ENCODE measurements around the gene TSSK2. TPM values are rescaled to one million over a fixed set of nuclear protein-coding genes. Genes with fewer than 3 reads are reported as not detected.

The TSSK2 gene
- total RNA-seq, 1 donor from 2014 or later: not detected

DNA sequence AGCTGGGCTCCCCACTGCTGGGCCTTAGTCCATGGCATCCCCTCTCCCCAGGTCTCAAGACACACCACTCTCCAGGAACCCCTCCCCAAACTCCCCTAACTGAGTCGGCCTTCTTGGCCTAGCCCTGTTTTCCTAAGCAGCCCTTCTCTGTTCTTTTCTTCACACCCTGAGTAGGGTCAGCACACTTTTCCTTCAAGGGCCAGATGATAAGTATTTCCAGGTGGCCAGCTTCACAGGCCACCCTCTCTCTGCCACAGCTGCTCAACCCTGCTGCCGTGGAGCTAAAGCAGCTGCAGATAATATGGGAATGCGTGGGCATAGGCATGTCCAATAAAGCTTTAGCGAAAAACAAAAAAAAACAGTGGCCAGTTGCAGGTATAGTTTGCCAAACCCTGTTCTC, 33.0 kb upstream of the TSSK2 start:
- no peaks in the 10 kb centered on the region for H3K36me3 ChIP-seq (ENCODE audit: insufficient read depth, low read length)
- FAIRE-seq: no peak
- Mint-ChIP-seq H3K27ac (ENCODE audit: unreplicated experiment) (no peak overlapping the region), H3K36me3 (ENCODE audit: low read depth, unreplicated experiment) (peaks cover 4% of the 10 kb centered on the region), H3K27me3 (ENCODE audit: low read depth, unreplicated experiment) (no peaks in the 10 kb centered on the region), H3K4me1 (ENCODE audit: low read depth, unreplicated experiment) (peaks cover 6% of the 10 kb centered on the region), H3K9me3 (ENCODE audit: unreplicated experiment) (no peaks in the 10 kb centered on the region), H3K4me3 (ENCODE audit: unreplicated experiment) (peak overlapping the region; percentile 37)
- no peak overlapping the region for H3K27ac ChIP-seq (ENCODE audit: low read depth, low read length)
- H2AFZ ChIP-seq (ENCODE audit: low read depth, low read length): no peak overlapping the region
- no peaks in the 10 kb centered on the region for H3K27me3 ChIP-seq (ENCODE audit: insufficient read depth, low read length)
- no peaks in the 10 kb centered on the region for H3K9me3 ChIP-seq (ENCODE audit: insufficient read depth, low read depth, low read length)
- H3K4me3 ChIP-seq (ENCODE audit: insufficient read depth, low read depth, low read length): no peak overlapping the region
- no peak overlapping the region for H3K4me2 ChIP-seq (ENCODE audit: low read length)
- H3K4me1 ChIP-seq (ENCODE audit: insufficient read depth, low read length): no peaks in the 10 kb centered on the region
- TF ChIP-seq EZH2 (IDR thresholded peaks at IDR 0.05; ENCODE audit: insufficient read depth, low read length): no peak
- TF ChIP-seq, protein P1, sequence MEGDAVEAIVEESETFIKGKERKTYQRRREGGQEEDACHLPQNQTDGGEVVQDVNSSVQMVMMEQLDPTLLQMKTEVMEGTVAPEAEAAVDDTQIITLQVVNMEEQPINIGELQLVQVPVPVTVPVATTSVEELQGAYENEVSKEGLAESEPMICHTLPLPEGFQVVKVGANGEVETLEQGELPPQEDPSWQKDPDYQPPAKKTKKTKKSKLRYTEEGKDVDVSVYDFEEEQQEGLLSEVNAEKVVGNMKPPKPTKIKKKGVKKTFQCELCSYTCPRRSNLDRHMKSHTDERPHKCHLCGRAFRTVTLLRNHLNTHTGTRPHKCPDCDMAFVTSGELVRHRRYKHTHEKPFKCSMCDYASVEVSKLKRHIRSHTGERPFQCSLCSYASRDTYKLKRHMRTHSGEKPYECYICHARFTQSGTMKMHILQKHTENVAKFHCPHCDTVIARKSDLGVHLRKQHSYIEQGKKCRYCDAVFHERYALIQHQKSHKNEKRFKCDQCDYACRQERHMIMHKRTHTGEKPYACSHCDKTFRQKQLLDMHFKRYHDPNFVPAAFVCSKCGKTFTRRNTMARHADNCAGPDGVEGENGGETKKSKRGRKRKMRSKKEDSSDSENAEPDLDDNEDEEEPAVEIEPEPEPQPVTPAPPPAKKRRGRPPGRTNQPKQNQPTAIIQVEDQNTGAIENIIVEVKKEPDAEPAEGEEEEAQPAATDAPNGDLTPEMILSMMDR (IDR thresholded peaks at IDR 0.05; ENCODE audit: insufficient read depth, low read depth, low read length): no peak
- peaks cover 77% of the 10 kb centered on the region for H3K79me2 ChIP-seq (ENCODE audit: insufficient read depth, low read length)
- H3K9ac ChIP-seq (ENCODE audit: low read length): no peak overlapping the region
- no peak for DNase-seq (ENCODE audit: low read depth)
- peaks cover 82% of the 10 kb centered on the region for H4K20me1 ChIP-seq (ENCODE audit: insufficient read depth, low read length)

DNA sequence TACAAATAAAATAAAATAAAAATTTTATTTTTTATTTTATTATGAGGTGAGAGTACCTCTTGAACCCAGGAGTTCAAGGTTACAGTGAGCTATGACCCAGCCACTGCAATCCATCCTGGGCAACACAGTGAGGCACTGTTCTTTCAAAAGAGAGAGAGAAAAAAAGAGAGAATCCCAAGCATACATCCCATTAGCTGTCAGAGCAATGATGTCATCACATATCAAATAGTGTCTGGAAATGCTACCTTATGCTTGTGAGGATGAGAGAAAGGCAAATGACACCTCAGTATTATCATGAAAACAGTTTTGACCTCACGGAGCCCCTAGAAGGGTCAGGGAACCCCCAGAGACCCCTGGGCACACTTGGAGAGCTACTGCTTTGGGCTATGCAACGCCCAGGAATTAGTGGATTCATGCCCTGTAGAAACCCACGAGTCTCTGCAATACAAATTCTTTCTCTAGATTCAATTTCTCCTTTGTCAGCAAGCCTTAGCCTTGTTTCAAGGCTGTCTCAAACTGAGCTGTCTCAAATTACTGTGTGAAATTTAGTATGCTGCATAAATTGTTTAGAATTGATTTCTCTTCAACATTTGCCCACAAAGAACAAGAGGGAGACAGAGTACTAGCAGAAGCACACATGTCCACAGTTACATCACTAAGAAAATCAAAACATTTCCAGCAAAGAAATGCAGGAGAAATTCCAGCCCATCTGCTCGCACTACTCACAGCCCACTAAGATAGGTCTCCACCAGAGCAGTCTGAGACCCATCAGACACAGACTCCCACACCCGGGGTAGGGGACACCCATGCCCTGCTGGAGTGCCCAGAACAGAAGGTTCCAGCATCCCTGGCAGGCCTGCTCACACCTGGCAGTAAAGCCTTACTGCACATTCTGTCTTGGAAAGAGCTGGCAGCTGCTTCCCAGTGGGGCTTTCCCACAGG, 27.0 kb upstream of the TSSK2 start:
- H3K27ac Mint-ChIP-seq (ENCODE audit: unreplicated experiment): no peak overlapping the region
- H4K20me1 ChIP-seq (ENCODE audit: insufficient read depth, low read length): peaks cover 91% of the 10 kb centered on the region
- H3K9me3 Mint-ChIP-seq (ENCODE audit: unreplicated experiment): no peaks in the 10 kb centered on the region
- TF ChIP-seq, protein P1 (IDR thresholded peaks at IDR 0.05; ENCODE audit: insufficient read depth, low read depth, low read length): no peak
- TF ChIP-seq EZH2 (IDR thresholded peaks at IDR 0.05; ENCODE audit: insufficient read depth, low read length): no peak
- DNase-seq (ENCODE audit: low read depth) (no peak), FAIRE-seq (no peak)
- H3K27ac ChIP-seq (ENCODE audit: low read depth, low read length): no peak overlapping the region
- no peak overlapping the region for H2AFZ ChIP-seq (ENCODE audit: low read depth, low read length)
- no peak overlapping the region for H3K4me2 ChIP-seq (ENCODE audit: low read length)
- H3K4me1 Mint-ChIP-seq (ENCODE audit: low read depth, unreplicated experiment): peaks cover 11% of the 10 kb centered on the region
- no peak overlapping the region for H3K4me3 Mint-ChIP-seq (ENCODE audit: unreplicated experiment)
- H3K9me3 ChIP-seq (ENCODE audit: insufficient read depth, low read depth, low read length): no peaks in the 10 kb centered on the region
- H3K27me3 ChIP-seq (ENCODE audit: insufficient read depth, low read length): no peaks in the 10 kb centered on the region
- H3K36me3 Mint-ChIP-seq (ENCODE audit: low read depth, unreplicated experiment): peaks cover 3% of the 10 kb centered on the region
- no peaks in the 10 kb centered on the region for H3K4me1 ChIP-seq (ENCODE audit: insufficient read depth, low read length)
- no peaks in the 10 kb centered on the region for H3K27me3 Mint-ChIP-seq (ENCODE audit: low read depth, unreplicated experiment)
- H3K79me2 ChIP-seq (ENCODE audit: insufficient read depth, low read length): peaks cover 87% of the 10 kb centered on the region
- H3K4me3 ChIP-seq (ENCODE audit: insufficient read depth, low read depth, low read length): no peak overlapping the region
- no peaks in the 10 kb centered on the region for H3K36me3 ChIP-seq (ENCODE audit: insufficient read depth, low read length)
- no peak overlapping the region for H3K9ac ChIP-seq (ENCODE audit: low read length)

GRCh38 chr22:19105456-19105855, 25.7 kb upstream of the TSSK2 start:
- Histone ChIP-seq H4K20me1 (ENCODE audit: insufficient read depth, low read length) (peaks cover 90% of the 10 kb centered on the region), H3K27ac (ENCODE audit: low read depth, low read length) (no peak overlapping the region), H3K4me2 (ENCODE audit: low read length) (no peak overlapping the region), H3K27me3 (ENCODE audit: insufficient read depth, low read length) (no peaks in the 10 kb centered on the region), H2AFZ (ENCODE audit: low read depth, low read length) (no peak overlapping the region), H3K36me3 (ENCODE audit: insufficient read depth, low read length) (no peaks in the 10 kb centered on the region), H3K79me2 (ENCODE audit: insufficient read depth, low read length) (peaks cover 88% of the 10 kb centered on the region), H3K4me3 (ENCODE audit: insufficient read depth, low read depth, low read length) (no peak overlapping the region), H3K4me1 (ENCODE audit: insufficient read depth, low read length) (peaks cover 3% of the 10 kb centered on the region), H3K9me3 (ENCODE audit: insufficient read depth, low read depth, low read length) (no peaks in the 10 kb centered on the region), H3K9ac (ENCODE audit: low read length) (no peak overlapping the region)
- Mint-ChIP-seq H3K4me3 (ENCODE audit: unreplicated experiment) (no peak overlapping the region), H3K9me3 (ENCODE audit: unreplicated experiment) (no peaks in the 10 kb centered on the region), H3K27me3 (ENCODE audit: low read depth, unreplicated experiment) (no peaks in the 10 kb centered on the region), H3K36me3 (ENCODE audit: low read depth, unreplicated experiment) (peaks cover 3% of the 10 kb centered on the region), H3K27ac (ENCODE audit: unreplicated experiment) (no peak overlapping the region), H3K4me1 (ENCODE audit: low read depth, unreplicated experiment) (peaks cover 23% of the 10 kb centered on the region)
- DNase-seq (ENCODE audit: low read depth) (no peak), FAIRE-seq (no peak)
- TF ChIP-seq EZH2 (IDR thresholded peaks at IDR 0.05; ENCODE audit: insufficient read depth, low read length): no peak

Measured in astrocyte (in vitro differentiated cells and primary cell).